ENCODE data around the gene CNN1.

DNA sequence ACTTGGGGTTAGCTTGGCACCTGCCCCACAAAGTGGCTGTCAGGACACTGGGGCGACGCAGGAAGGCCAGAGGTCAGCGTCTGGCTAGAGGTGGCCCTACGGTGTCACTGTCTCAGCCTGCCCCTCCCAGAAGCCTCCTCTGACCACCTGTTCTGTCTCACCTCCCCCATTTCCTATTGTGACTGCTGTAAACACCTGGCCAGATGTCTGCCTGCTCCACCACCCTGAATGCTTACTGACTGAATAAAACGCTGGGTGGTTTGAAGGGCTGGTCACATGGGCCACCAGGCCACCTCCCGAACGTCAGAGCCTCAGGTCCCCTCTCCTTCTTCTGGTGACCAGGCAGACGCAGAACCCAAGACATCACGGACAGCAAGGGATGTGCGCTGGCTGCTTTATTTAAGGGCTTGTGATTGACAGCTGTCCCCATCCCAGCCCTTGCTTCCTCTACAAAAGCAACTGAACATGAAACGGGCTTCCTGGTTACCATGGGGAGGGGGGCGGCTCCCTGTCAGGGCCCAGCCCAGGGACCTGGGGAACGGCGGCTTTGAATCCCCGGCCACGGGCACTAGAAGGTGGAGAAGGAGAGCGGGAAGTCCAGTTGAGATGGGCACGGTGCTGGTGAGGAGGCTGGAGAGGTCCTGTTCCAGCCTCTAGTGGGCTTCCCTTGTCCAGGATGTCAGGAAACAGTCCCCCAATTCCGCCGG, 14.2 kb downstream of the CNN1 start:
- TF ChIP-seq POLR2A (IDR thresholded peaks at IDR 0.05) = no peak
- TF ChIP-seq, protein P1, sequence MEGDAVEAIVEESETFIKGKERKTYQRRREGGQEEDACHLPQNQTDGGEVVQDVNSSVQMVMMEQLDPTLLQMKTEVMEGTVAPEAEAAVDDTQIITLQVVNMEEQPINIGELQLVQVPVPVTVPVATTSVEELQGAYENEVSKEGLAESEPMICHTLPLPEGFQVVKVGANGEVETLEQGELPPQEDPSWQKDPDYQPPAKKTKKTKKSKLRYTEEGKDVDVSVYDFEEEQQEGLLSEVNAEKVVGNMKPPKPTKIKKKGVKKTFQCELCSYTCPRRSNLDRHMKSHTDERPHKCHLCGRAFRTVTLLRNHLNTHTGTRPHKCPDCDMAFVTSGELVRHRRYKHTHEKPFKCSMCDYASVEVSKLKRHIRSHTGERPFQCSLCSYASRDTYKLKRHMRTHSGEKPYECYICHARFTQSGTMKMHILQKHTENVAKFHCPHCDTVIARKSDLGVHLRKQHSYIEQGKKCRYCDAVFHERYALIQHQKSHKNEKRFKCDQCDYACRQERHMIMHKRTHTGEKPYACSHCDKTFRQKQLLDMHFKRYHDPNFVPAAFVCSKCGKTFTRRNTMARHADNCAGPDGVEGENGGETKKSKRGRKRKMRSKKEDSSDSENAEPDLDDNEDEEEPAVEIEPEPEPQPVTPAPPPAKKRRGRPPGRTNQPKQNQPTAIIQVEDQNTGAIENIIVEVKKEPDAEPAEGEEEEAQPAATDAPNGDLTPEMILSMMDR (IDR thresholded peaks at IDR 0.05) = no peak

All from adrenal gland (tissue), 5 donors.